Liver (tissue), 9 donors: ENCODE results near the gene H2AZ2. TPM values are rescaled to one million over a fixed set of nuclear protein-coding genes. Genes with fewer than 3 reads are reported as not detected.
"Not testable (repeated sequence)": the region's sequence is repeated elsewhere in the genome, so short reads cannot be mapped to it uniquely, and the experiment has no call there.

ENCODE experiments used
- DNase-seq: peaks from one replicate; pipeline ENCODE4 v3.0.0-alpha.2; 2017; ENCODE audit warnings: low spot score
- H3K27ac ChIP-seq, 2 donors: one replicate each; pipeline ENCODE4 v1.7.0; 2013; ENCODE audit warnings: inconsistent platforms in 2 of 2, low read length in 2 of 2, control low read depth in 1 of 2, low read depth in 1 of 2, mild to moderate bottlenecking in 1 of 2
- H3K27me3 ChIP-seq, 4 donors: one replicate each; pipeline versions ENCODE4 v1.6.1 to v1.7.0; 2013; ENCODE audit warnings: low read length in 3 of 4, inconsistent platforms in 1 of 4, mild to moderate bottlenecking in 1 of 4, moderate library complexity in 1 of 4; ENCODE audit not compliant: control insufficient read depth in 4 of 4, insufficient read depth in 4 of 4
- H3K36me3 ChIP-seq, 4 donors: one replicate each; pipeline versions ENCODE4 v1.6.1 to v1.7.0; 2013; ENCODE audit warnings: low read length in 3 of 4, mild to moderate bottlenecking in 3 of 4, low read depth in 1 of 4, moderate library complexity in 1 of 4; ENCODE audit not compliant: control insufficient read depth in 4 of 4, insufficient read depth in 3 of 4
- H3K4me1 ChIP-seq, 4 donors: one replicate each; pipeline versions ENCODE4 v1.6.1 to v1.7.0; 2013; ENCODE audit warnings: low read length in 3 of 4, mild to moderate bottlenecking in 3 of 4, moderate library complexity in 1 of 4; ENCODE audit not compliant: control insufficient read depth in 4 of 4, insufficient read depth in 4 of 4
- H3K4me3 ChIP-seq, 3 donors: one replicate each; pipeline versions ENCODE4 v1.6.1 to v1.7.0; 2013; ENCODE audit warnings: low read length in 3 of 3, control low read depth in 1 of 3, low read depth in 1 of 3, mild to moderate bottlenecking in 1 of 3
- H3K9ac ChIP-seq, 2 donors: one replicate each; pipeline ENCODE4 v1.7.0; 2013; ENCODE audit warnings: low read length in 2 of 2, mild to moderate bottlenecking in 2 of 2, moderate library complexity in 2 of 2, control low read depth in 1 of 2, low read depth in 1 of 2
- H3K9me3 ChIP-seq, 4 donors: one replicate each; pipeline versions ENCODE4 v1.6.1 to v1.7.0; 2013; ENCODE audit warnings: low read length in 3 of 4; ENCODE audit not compliant: control insufficient read depth in 4 of 4
- EGR1 ChIP-seq, 2 donors: IDR thresholded peaks; 2 replicates each; pipeline ENCODE4 v1.6.1; 2016 to 2018; ENCODE audit warnings: antibody characterized with exemption in 2 of 2, low read depth in 2 of 2
- GABPA ChIP-seq, 2 donors: IDR thresholded peaks in 1 of 2; conservative IDR thresholded peaks in 1 of 2; 2 replicates each; pipeline ENCODE4 v1.6.1; 2016; ENCODE audit warnings: antibody characterized with exemption in 2 of 2, mild to moderate bottlenecking in 1 of 2, moderate library complexity in 1 of 2
- JUND ChIP-seq, 2 donors: IDR thresholded peaks; 2 replicates each; pipeline ENCODE4 v1.6.1; 2016; ENCODE audit warnings: antibody characterized with exemption in 2 of 2
- NR2F2 ChIP-seq: IDR thresholded peaks from 2 replicates; pipeline ENCODE4 v1.6.1; 2016; ENCODE audit warnings: antibody characterized with exemption
- TAF1 ChIP-seq: conservative IDR thresholded peaks from 2 replicates; pipeline ENCODE4 v1.6.1; 2016; ENCODE audit warnings: antibody characterized with exemption, mild to moderate bottlenecking
- WGBS: extraction: QIAGEN DNeasy Blood & Tissue Kit; methylation state at CpG from one replicate; pipeline ENCODE4 v1.1.7; 2013; 5-methylcytosine and 5-hydroxymethylcytosine counted together
- polyA plus RNA-seq, 2 donors: library from polyadenylated mRNA; stranded (reverse) in 1 of 2; unstranded in 1 of 2; fragments of 200-250 nt in 1 of 2; fragments of >200 nt in 1 of 2; fragmentation: Nextera tagmentation in 1 of 2; extraction: Ambion mirVana in 1 of 2; gene quantifications; one replicate each; pipeline versions ENCODE4 v1.2.1 to v1.2.3, GENCODE V29; 2013 to 2015
- total RNA-seq, 2 donors: library from RNA; depleted of rRNA; stranded (reverse); fragments of >200 nt; gene quantifications; one replicate each; pipeline ENCODE4 v1.2.3, GENCODE V29; 2014
- TF ChIP-seq, protein P1 (sequence below): IDR thresholded peaks from 2 replicates; pipeline ENCODE4 v1.6.1; 2016; ENCODE audit warnings: antibody characterized with exemption, mild to moderate bottlenecking
- TF ChIP-seq, protein P2 (sequence below): fragments of 150-350 bp; IDR thresholded peaks from 2 replicates; pipeline ENCODE4 v1.5.1; 2017; ENCODE audit warnings: improper control_type of control experiment, low read depth, low read length; ENCODE audit not compliant: missing input control
- TF ChIP-seq, protein P3 (sequence below): IDR thresholded peaks from 2 replicates; pipeline ENCODE4 v1.6.1; 2016; ENCODE audit warnings: antibody characterized with exemption
- TF ChIP-seq, protein P4 (sequence below): IDR thresholded peaks from 2 replicates; pipeline ENCODE4 v1.6.1; 2016; ENCODE audit warnings: antibody characterized with exemption
- donor health status: healthy.
- donor health status: healthy.
- donor health status: healthy.
- donor health status: healthy.
- donor health status: healthy.

H2AZ2 gene
- total and polyA plus RNA-seq, 4 donors, result 51.3 to 182 (median 69.5) TPM

DNA sequence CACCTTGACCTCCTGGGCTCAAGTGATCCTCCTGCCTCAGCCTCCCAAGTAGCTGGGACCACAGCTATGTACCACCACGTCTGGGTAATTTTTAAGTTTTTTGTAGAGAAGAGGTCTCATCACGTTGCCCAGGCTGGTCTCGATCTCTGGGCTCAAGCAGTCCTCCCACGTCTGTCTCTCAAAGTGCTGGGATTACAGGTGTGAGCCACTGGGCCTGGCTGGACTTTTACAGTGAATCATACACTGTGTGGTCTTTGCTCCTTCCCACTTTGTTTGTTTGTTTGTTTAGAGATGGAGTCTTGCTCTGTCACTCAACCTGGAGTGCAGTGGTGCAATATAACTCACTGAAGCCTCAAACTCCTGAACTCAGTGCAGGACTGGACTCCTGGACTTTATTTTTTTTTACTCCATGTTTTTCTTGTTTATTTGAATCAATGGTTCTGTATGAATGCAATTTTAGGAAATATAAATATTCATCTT is 38.9 kb downstream of the H2AZ2 start (continued):
- TF ChIP-seq, protein P1, sequence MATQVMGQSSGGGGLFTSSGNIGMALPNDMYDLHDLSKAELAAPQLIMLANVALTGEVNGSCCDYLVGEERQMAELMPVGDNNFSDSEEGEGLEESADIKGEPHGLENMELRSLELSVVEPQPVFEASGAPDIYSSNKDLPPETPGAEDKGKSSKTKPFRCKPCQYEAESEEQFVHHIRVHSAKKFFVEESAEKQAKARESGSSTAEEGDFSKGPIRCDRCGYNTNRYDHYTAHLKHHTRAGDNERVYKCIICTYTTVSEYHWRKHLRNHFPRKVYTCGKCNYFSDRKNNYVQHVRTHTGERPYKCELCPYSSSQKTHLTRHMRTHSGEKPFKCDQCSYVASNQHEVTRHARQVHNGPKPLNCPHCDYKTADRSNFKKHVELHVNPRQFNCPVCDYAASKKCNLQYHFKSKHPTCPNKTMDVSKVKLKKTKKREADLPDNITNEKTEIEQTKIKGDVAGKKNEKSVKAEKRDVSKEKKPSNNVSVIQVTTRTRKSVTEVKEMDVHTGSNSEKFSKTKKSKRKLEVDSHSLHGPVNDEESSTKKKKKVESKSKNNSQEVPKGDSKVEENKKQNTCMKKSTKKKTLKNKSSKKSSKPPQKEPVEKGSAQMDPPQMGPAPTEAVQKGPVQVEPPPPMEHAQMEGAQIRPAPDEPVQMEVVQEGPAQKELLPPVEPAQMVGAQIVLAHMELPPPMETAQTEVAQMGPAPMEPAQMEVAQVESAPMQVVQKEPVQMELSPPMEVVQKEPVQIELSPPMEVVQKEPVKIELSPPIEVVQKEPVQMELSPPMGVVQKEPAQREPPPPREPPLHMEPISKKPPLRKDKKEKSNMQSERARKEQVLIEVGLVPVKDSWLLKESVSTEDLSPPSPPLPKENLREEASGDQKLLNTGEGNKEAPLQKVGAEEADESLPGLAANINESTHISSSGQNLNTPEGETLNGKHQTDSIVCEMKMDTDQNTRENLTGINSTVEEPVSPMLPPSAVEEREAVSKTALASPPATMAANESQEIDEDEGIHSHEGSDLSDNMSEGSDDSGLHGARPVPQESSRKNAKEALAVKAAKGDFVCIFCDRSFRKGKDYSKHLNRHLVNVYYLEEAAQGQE, result peak; percentile 43

DNA sequence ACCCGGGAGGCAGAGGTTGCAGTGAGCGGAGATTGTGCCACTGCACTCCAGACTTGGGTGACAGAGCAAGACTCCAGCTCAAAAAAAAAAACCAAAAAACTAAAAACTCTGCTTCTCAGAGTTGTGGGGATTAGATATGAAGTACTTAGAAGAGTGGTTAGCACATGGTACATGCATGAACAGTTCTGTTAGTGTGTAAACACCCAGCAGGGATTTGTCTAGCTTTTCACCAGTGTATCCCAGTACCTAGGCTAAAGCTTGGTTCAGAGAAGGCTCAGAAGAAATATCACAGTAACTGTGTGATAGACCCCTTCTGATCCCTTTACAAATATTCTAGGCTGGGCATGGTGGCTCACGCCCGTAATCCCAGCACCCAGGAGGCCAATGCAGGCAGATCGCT is 41.9 kb downstream of the H2AZ2 start:
- no peak for DNase-seq
- Histone ChIP-seq H3K9ac (no peak overlapping the region), H3K27me3 (no peaks in the 10 kb centered on the region), H3K4me1 (peaks cover 3 to 10% (median 7%) of the 10 kb centered on the region in 4 donors), H3K36me3 (peaks cover 14 to 24% (median 16%) of the 10 kb centered on the region in 4 donors), H3K27ac (no peak overlapping the region), H3K9me3 (no peaks in the 10 kb centered on the region), H3K4me3 (no peak overlapping the region)
- 93% methylated on average over 5 of the region's 5 CpGs for WGBS
- TF ChIP-seq, protein P2, sequence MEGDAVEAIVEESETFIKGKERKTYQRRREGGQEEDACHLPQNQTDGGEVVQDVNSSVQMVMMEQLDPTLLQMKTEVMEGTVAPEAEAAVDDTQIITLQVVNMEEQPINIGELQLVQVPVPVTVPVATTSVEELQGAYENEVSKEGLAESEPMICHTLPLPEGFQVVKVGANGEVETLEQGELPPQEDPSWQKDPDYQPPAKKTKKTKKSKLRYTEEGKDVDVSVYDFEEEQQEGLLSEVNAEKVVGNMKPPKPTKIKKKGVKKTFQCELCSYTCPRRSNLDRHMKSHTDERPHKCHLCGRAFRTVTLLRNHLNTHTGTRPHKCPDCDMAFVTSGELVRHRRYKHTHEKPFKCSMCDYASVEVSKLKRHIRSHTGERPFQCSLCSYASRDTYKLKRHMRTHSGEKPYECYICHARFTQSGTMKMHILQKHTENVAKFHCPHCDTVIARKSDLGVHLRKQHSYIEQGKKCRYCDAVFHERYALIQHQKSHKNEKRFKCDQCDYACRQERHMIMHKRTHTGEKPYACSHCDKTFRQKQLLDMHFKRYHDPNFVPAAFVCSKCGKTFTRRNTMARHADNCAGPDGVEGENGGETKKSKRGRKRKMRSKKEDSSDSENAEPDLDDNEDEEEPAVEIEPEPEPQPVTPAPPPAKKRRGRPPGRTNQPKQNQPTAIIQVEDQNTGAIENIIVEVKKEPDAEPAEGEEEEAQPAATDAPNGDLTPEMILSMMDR, result no peak
- TF ChIP-seq, protein P3, sequence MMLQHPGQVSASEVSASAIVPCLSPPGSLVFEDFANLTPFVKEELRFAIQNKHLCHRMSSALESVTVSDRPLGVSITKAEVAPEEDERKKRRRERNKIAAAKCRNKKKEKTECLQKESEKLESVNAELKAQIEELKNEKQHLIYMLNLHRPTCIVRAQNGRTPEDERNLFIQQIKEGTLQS, result no peak
- TF ChIP-seq, protein P1, result no peak
- no peak for TF ChIP-seq GABPA (IDR thresholded peaks at IDR 0.05 in 1 of 2, conservative IDR thresholded peaks at IDR 0.05 in 1 of 2)
- TF ChIP-seq, protein P4, sequence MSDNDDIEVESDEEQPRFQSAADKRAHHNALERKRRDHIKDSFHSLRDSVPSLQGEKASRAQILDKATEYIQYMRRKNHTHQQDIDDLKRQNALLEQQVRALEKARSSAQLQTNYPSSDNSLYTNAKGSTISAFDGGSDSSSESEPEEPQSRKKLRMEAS, result no peak
- no peak for TF ChIP-seq EGR1 (IDR thresholded peaks at IDR 0.05; ENCODE audit: low read depth in 2 of 2)
- no peak for TF ChIP-seq NR2F2
- no peak for TF ChIP-seq JUND (IDR thresholded peaks at IDR 0.05)
- TF ChIP-seq TAF1, result no peak

DNA sequence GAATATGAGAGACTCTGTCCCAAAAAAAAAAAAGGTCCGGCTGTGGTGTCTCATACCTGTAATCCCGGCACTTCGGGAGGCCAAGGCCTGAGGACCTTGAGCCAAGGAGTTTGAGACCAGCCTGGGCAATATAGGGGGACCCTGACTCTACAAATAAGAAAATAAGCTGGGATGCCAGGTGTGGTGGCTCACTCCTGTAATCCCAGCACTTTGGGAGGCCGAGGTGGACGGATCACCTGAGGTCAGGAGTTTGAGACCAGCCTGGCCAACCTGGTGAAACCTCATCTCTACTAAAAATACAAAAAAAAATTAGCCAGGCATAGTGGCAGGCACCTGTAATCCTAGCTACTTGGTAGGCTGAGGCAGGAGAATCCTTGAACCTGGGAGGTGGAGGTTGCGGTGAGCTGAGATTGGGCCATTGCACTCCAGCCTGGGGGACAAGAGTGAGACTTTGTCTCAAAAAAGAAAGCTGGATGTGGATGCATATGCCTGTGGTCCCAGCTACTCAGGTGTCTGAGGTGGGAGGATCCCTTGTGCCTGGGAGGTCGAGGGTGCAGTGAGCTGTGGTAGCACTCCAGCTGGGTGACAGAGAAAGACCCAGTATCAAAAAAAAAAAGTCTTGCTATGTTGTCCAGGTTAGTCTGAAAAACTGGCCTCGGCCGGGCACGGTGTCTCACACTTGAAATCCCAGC is 43.9 kb downstream of the H2AZ2 start:
- H3K36me3 ChIP-seq, result peaks cover 19 to 35% (median 28%) of the 10 kb centered on the region in 4 donors
- WGBS, result 97% methylated on average over 10 of the region's 10 CpGs
- H3K4me1 ChIP-seq, H3K27me3 ChIP-seq, H3K9ac ChIP-seq, H3K4me3 ChIP-seq, H3K9me3 ChIP-seq, DNase-seq: not testable (repeated sequence)
- H3K27ac ChIP-seq, result peak overlapping the region in 1 of 2 donors; percentile 89
